ENCODE data around the gene MBD3. TPM values are rescaled to one million over a fixed set of nuclear protein-coding genes. Genes with fewer than 3 reads are reported as not detected.
"Not testable (repeated sequence)": the region's sequence is repeated elsewhere in the genome, so short reads cannot be mapped to it uniquely, and the experiment has no call there.

Gene MBD3
- polyA plus RNA-seq, 4 donors: 50.6 to 80.7 (median 53.1) TPM

GRCh38 chr19:1553415-1553814 is 39.2 kb downstream of the MBD3 start:
- no peak for DNase-seq (ENCODE audit: low read depth in 4 of 4, low spot score in 3 of 4)

DNA sequence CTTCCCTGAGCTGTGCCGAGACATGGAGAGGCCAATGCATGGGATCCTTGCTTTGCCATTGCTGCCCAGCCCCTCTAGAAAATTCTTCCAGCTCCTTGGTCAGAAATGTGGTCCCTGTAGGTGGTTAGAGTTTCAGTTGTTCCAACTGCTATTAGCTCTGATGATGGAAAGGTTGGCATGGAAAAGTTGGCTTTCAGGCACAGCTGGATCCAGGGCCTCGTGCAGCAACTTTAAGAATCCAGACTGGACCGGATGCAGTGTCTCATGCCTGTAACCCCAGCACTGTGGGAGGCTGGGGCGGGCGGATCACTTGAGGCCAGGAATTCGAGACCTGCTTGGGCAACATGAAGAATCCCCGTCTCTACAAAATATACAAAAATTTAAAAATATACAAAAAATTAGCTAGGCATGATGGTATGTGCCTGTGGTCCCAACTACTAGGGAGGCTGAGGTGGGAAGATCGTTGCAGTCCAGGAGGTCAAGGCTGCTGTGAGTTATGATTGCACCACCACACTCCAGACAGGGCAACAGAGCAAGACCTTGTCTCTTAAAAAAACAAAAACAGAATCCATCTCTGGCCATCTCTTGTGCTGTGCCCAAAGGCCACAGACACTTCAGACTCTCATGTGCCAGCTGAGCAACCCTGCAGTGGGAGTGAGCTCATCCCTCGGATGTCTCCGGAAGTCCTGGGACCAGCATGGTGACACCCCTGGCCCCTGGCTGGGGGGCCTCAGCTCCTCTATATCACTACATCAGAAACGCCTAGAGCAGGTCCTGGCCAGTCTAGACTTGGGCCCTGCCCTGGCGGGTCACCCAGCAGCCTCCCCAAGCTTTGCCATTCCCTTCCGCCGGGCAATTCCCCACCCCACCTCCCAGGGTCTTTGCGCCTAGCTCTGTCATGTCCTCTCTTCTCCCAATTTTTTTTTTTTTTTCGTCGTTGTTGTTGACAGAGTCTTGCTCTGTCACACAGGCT is 41.3 kb downstream of the MBD3 start:
- DNase-seq (ENCODE audit: low read depth in 4 of 4, low spot score in 3 of 4): no peak

- DNase-seq (ENCODE audit: low read depth in 4 of 4, low spot score in 3 of 4): no peak
Observed at GRCh38 chr19:1549332-1549945, 43.2 kb downstream of the MBD3 start.

- DNase-seq (ENCODE audit: low read depth in 4 of 4, low spot score in 3 of 4): no peak
Observed at GRCh38 chr19:1540365-1540925, 52.2 kb downstream of the MBD3 start.

DNA sequence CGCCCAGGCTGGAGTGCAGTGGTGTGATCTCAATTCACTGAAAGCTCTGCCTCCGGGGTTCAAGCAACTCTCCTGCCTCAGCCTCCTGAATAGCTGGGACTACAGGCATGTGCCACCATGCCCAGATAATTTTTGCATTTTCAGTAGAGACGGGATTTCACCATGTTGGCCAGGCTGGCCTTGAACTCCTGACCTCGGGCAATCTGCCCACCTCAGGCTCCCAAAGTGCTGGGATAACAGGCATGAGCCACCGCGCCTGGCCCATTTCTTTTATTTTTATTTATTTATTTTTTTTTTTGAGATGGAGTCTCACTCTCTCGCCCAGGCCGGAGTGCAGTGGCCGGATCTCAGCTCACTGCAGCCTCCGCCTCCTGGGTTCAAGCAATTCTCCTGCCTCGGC is 52.9 kb downstream of the MBD3 start:
- DNase-seq (ENCODE audit: low read depth in 4 of 4, low spot score in 3 of 4): not testable (repeated sequence)

- no peak for DNase-seq (ENCODE audit: low read depth in 4 of 4, low spot score in 3 of 4)
Observed at GRCh38 chr19:1538978-1539377, 53.7 kb downstream of the MBD3 start.

DNA sequence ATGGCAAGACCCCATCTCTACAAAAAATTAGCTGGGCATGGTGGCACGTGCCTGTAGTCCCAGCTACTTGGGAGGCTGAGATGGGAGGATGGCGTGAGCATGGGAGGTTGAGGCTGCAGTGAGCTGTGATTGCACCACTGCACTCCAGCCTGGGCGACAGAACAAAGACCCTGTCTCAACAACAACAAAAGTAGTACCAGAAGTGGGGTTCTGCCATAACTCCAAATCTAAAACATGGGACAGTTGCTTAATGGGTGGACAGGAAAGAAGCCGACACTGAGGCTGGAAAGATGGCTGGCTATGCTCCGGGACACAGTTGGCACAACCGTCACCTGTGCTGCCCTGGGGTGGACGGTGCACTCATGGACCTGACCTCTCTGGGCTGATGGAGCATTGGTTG is 57.0 kb downstream of the MBD3 start:
- DNase-seq (ENCODE audit: low read depth in 4 of 4, low spot score in 3 of 4): not testable (repeated sequence)

DNA sequence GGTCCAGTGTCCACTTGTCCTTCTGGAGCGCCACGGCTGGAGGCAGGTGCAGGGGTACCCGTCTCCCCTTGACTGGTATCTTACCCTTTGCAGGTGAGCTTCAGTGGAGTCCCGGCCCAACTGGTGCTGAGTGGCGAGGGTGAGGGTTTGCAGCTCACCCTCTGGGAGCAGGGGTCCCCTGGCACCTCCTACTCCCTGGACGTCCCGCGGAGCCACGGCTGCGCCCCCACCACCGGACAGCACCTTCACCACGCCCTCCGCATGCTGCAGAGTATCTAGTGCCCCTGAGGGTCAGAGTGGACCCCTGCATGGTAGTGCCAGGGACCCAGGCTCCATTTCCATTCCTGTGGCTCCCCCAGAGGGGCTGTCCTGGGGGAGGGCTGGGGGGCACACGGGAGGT is 57.7 kb downstream of the MBD3 start:
- DNase-seq (ENCODE audit: low read depth in 4 of 4, low spot score in 3 of 4): no peak

DNA sequence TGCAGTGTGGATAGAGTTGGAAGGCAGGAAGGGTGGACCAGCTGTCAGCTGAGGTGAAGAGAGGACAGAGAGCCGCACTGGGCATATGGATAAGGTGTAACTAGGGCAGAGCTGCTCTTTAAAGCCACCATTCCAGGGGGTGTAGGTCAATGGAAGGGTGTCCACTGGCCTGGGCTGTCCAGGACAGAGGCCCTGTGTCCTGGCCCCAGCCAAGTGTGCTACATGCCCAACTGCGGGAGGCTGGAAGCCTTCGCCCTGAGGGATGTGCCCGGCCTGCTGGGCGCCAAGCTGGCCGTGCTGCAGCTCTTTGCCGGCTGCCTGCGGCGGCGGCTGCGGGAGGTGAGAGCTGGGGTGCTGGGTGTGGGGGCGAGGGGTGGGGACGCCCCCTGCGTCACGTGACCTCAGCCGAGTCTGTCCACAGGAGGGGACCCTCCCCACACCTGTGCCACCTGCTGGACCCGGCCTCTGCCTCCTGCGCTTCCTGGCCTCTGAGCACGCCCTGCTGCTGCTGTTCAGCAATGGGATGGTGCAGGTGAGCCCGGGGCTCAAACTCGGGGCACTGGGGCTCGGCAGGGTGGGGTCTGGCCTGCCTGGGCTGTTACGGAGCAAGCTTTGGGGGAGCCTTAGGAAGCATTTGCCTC is 59.0 kb downstream of the MBD3 start:
- DNase-seq (ENCODE audit: low read depth in 4 of 4, low spot score in 3 of 4): no peak

- no peak for DNase-seq (ENCODE audit: low read depth in 4 of 4, low spot score in 3 of 4)
Observed at GRCh38 chr19:1532003-1532402, 60.7 kb downstream of the MBD3 start.

- DNase-seq (ENCODE audit: low read depth in 4 of 4, low spot score in 3 of 4): no peak
Observed at GRCh38 chr19:1531587-1531986, 61.1 kb downstream of the MBD3 start.

GRCh38 chr19:1530856-1531255 is 61.8 kb downstream of the MBD3 start:
- not testable (repeated sequence) for DNase-seq (ENCODE audit: low read depth in 4 of 4, low spot score in 3 of 4)

GRCh38 chr19:1529430-1529816 is 63.2 kb downstream of the MBD3 start:
- DNase-seq (ENCODE audit: low read depth in 4 of 4, low spot score in 3 of 4): no peak

- DNase-seq (ENCODE audit: low read depth in 4 of 4, low spot score in 3 of 4): no peak
Observed at GRCh38 chr19:1528596-1529429, 63.9 kb downstream of the MBD3 start.

GRCh38 chr19:1527650-1528309 is 64.9 kb downstream of the MBD3 start:
- no peak for DNase-seq (ENCODE audit: low read depth in 4 of 4, low spot score in 3 of 4)

DNA sequence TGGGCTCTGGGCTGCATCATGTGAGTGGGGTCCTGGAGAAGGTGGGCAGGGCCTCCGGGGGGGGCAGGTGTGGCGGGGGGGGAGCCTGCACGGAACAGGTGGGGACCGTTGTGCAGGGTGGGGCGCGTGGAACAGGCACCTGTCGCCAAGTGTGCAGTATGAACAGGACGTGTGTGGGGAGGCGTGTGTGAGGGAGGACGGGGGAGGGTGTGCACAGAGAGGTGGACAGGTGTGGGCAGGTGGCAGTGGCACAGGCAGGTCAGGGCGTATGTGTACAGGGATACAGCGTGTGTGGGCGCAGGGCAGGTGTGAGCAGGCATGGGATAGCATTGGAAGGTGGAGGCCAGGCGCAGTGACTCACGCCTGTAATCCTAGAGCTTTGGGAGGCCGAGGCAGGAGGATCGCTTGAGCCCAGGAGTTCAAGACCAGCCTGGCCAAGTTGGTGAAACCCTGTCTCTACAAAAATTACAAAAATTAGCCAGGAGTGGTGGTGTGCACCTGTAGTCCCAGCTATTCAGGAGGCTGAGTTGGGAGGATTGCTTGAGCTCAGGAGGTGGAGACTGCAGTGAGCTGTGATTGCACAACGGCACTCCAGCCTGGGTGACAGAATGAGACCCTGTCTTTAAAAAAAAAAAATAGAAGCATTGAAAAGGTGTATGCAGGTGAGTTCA is 65.6 kb downstream of the MBD3 start:
- no peak for DNase-seq (ENCODE audit: low read depth in 4 of 4, low spot score in 3 of 4)

DNA sequence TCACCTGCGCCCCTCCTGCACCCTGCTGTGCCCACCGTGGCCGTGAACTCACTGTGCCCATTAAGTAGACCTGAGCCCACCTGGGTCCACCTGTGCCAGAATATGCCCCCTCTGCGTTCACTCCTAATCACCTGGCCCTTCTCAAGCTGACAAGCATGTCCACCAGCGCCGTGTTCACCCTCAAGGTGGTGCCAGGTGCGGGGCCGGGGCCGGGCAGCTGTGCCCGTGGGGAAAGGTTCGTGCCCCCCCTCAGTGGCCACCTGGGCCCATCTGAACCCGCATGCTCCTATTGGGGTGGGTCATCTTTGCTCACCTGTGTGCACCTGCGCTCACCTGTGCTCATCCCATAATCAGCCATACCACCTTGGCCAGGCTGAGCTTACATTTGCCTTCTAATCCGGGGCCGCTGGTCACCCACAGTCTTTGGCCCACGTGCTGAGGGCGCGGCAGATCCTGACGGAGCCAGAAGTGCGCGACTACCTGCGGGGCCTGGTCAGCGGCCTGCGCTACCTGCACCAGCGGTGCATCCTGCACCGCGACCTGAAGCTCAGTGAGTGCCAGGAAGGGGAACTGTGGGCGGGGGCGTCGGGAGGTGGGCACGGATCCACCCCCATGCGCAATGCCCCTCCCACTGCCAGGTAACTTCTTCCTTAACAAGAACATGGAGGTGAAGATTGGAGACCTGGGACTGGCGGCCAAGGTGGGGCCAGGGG is 66.4 kb downstream of the MBD3 start:
- no peak for DNase-seq (ENCODE audit: low read depth in 4 of 4, low spot score in 3 of 4)

- DNase-seq (ENCODE audit: low read depth in 4 of 4, low spot score in 3 of 4): no peak
Observed at GRCh38 chr19:1525343-1525742, 67.3 kb downstream of the MBD3 start.

DNA sequence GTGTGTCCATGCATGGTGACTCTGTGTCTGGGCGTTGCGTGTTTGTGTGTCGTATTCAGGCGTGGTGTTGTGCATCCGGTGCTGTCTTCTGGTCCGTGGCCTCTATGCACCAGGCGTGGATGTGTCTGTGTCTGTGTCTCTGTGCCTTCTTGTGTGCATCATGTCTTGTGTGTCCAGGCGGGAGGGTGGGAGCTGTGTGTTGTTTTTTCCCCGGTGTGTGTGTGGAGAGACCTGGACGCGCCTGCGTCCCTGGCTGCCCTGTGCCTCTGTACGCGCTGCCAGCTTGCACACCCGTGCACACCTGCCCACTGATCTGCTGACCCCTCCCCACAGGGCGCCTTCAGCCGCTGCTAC is 67.7 kb downstream of the MBD3 start:
- no peak for DNase-seq (ENCODE audit: low read depth in 4 of 4, low spot score in 3 of 4)
